Dermis microvascular lymphatic vessel endothelial cell (primary cell): ENCODE results near the gene RIMKLA. TPM values are rescaled to one million over a fixed set of nuclear protein-coding genes. Genes with fewer than 3 reads are reported as not detected.

ENCODE experiments used
- DNase-seq, 2 donors: peaks; one replicate each; pipeline versions ENCODE4 v3.0.0 to v3.0.0-alpha.2; 2010; ENCODE audit warnings: low read depth in 2 of 2
- total RNA-seq: library from RNA; depleted of rRNA; stranded (reverse); fragments of >200 nt; gene quantifications from 2 replicates; pipeline ENCODE4 v1.2.1, GENCODE V29; 2014

The RIMKLA gene
- total RNA-seq, 1 donor from 2014 or later: under 0.01 TPM

GRCh38 chr1:42429603-42430002 is 49.0 kb downstream of the RIMKLA start:
- no peak for DNase-seq

GRCh38 chr1:42430286-42431135 is 49.9 kb downstream of the RIMKLA start:
- DNase-seq: peak; percentile 74 to 91

GRCh38 chr1:42431514-42431913 is 50.9 kb downstream of the RIMKLA start:
- DNase-seq: no peak

- DNase-seq: no peak
Observed at GRCh38 chr1:42432714-42433113, 52.1 kb downstream of the RIMKLA start.

- no peak for DNase-seq
Observed at GRCh38 chr1:42433369-42433768, 52.8 kb downstream of the RIMKLA start.

GRCh38 chr1:42434340-42434739 is 53.7 kb downstream of the RIMKLA start:
- no peak for DNase-seq

- DNase-seq: peak; percentile 81 to 90
Observed at GRCh38 chr1:42439940-42440339, 59.3 kb downstream of the RIMKLA start.

GRCh38 chr1:42442662-42443061 is 62.1 kb downstream of the RIMKLA start:
- no peak for DNase-seq

GRCh38 chr1:42449256-42449655 is 68.7 kb downstream of the RIMKLA start:
- DNase-seq: no peak

- no peak for DNase-seq
Observed at GRCh38 chr1:42450061-42450460, 69.5 kb downstream of the RIMKLA start.

GRCh38 chr1:42453386-42453785 is 72.8 kb downstream of the RIMKLA start:
- no peak for DNase-seq

GRCh38 chr1:42454403-42454802 is 73.8 kb downstream of the RIMKLA start:
- no peak for DNase-seq

- DNase-seq: peak; percentile 76 to 87
Observed at GRCh38 chr1:42456010-42456753, 75.6 kb downstream of the RIMKLA start, which contains the start of the genes PPCS and ZMYND12. TSS of gene PPCS (plus strand) at chr1:42456543. CDS start at chr1:42456566, 23 bp downstream. TSS of gene ZMYND12 (minus strand) at chr1:42456022. CDS start at chr1:42455997, 25 bp downstream.

GRCh38 chr1:42456754-42457089 is 76.1 kb downstream of the RIMKLA start:
- peak in 1 of 2 donors; percentile 11 for DNase-seq

GRCh38 chr1:42461196-42461595 is 80.6 kb downstream of the RIMKLA start:
- no peak for DNase-seq

- peak; percentile 96 to 97 for DNase-seq
Observed at GRCh38 chr1:42462828-42463763, 82.5 kb downstream of the RIMKLA start, which contains the start of gene CCDC30. TSS of gene CCDC30 (plus strand) at chr1:42463286. CDS start at chr1:42480552, 17,266 bp downstream.

GRCh38 chr1:42463921-42464320 is 83.3 kb downstream of the RIMKLA start:
- DNase-seq: no peak

GRCh38 chr1:42466030-42466429 is 85.4 kb downstream of the RIMKLA start:
- no peak for DNase-seq

GRCh38 chr1:42469727-42470126 is 89.1 kb downstream of the RIMKLA start:
- DNase-seq: no peak
